KOPT-K1 (cell line): ENCODE results near the gene ANKRD1.

Source experiments
- H3K27ac ChIP-seq: fragments of 200-600 bp; sonication (generic); 2 replicates; pipeline ENCODE4 v1.5.1; 2016; ENCODE audit warnings: antibody characterized with exemption, mild to moderate bottlenecking, low read depth, low read length; ENCODE audit not compliant: poor library complexity, severe bottlenecking
- H3K36me3 ChIP-seq: fragments of 200-600 bp; sonication (generic); 2 replicates; pipeline ENCODE4 v1.5.1; 2017; ENCODE audit warnings: antibody characterized with exemption, mild to moderate bottlenecking, low read length, moderate library complexity; ENCODE audit not compliant: insufficient read depth
- H3K9me3 ChIP-seq: fragments of 200-600 bp; sonication (generic); 2 replicates; pipeline ENCODE4 v1.5.1; 2017; ENCODE audit warnings: antibody characterized with exemption, low read length, mild to moderate bottlenecking; ENCODE audit not compliant: insufficient read depth, poor library complexity, severe bottlenecking

Gene ANKRD1

DNA sequence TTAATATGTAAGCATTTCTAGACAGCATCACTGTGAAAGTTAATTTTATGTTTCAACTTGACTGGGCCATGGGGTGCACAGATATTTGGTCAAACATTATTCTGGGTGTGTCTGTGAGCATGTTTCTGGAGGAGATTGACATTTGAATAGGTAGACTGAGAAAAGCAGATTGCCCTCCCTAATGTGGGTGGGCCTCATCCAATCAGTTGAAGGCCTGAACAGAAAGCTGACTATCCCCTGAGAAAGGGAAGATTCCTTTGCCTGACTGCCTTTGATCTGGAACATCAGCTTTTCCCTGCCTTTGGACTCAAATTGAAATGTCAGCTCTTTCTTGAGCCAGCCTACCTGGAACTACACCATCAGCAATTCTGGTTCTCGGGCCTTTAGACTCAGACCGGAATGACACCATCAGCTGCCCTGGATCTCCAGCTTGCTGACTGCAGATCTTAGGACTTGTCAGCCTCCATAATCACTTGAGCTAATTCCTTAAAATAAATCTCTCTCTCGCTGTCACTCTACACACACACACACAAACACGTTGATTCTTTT, 54.8 kb downstream of the ANKRD1 start:
- peaks cover 22% of the 10 kb centered on the region for H3K9me3 ChIP-seq
- no peak overlapping the region for H3K27ac ChIP-seq
- no peaks in the 10 kb centered on the region for H3K36me3 ChIP-seq

DNA sequence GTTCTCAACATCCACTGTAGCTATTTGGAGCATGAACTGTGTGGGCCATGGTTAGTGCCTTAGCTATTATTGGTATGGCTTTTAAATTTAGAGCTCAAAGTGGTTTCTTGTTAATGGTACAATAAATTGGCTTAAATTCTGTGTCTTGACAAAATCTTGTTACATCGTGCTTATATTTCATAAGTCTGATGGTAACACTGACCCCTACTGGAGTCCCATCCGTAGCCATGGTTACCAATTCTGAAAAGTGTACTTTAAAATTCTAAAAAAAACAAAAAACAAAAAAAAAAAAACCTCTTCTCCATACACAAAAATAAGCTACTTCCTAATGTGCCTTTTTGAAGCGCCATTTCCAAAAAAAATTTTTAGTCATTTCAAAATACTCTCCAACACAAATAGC, 55.5 kb downstream of the ANKRD1 start:
- H3K9me3 ChIP-seq, result peaks cover 20% of the 10 kb centered on the region
- no peaks in the 10 kb centered on the region for H3K36me3 ChIP-seq
- H3K27ac ChIP-seq, result no peak overlapping the region

DNA sequence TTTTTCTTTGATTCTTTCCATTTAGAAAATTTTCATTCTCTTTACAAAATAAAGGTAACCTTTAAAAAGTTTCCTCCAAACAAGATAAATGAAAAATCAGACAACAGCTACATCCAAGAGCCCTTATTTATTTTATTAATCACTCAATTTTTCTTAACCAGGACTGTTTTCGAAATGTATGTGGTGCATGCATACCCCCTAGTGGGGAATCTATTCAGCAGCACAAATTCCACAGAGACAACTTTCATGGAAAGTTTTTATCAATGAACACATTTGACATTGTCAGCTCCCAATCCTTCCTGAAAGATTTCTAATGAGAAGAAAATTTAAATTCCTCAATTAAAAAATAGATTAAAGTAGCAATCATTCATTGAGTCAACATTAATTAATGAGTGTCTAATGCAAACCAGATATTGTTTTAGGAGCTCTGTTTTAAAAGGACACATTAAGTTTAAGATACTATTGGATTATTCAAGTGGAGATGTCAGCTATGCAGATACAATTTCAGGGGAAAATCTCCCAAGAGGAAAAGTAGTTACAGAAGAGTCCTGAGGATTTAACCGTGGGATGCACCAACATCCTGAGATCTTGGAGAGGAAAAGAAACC, 57.9 kb downstream of the ANKRD1 start:
- no peaks in the 10 kb centered on the region for H3K36me3 ChIP-seq
- H3K9me3 ChIP-seq, result no peaks in the 10 kb centered on the region
- H3K27ac ChIP-seq, result no peak overlapping the region
